GM19239 (cell line): ENCODE data around the gene VAMP5.
"Not testable (repeated sequence)": the region's sequence is repeated elsewhere in the genome, so short reads cannot be mapped to it uniquely, and the experiment has no call there.

Source experiments
- DNase-seq: peaks from one replicate; pipeline ENCODE4 v3.0.0; 2011; ENCODE audit warnings: low spot score; ENCODE audit not compliant: insufficient read length
- FAIRE-seq: peaks from 2 replicates; lab custom pipeline; 2011; peaks lifted over from hg19 to GRCh38; lab: Jason Lieb, UNC

The VAMP5 gene

GRCh38 chr2:85584354-85584856, at the start of gene VAMP5:
VAMP5 (plus strand) TSS chr2:85584431; CDS start chr2:85584491, 60 bp downstream.
- FAIRE-seq = no peak
- peak; percentile 66 for DNase-seq

GRCh38 chr2:85534881-85535280, 49.4 kb upstream of the VAMP5 start:
- DNase-seq (no peak), FAIRE-seq (no peak)

DNA sequence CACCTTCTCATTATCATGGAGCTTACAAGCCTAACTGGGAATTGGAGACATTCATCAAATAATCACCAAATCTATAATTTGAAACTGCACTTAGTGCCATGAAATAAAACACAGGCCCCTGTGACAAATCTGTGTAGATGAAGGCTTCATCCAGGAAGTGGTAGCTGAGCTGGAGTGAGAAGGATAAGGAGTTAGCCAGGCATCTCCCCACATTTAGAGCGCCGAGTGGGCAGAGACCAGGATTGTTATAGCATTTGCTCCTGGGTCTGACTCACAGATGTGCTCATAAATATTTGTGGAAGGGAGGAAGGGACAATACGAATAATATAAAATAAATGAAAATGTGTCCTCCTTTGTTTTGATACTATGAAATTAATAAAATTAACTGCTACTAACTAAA, 47.8 kb upstream of the VAMP5 start:
- DNase-seq (no peak), FAIRE-seq (no peak)

GRCh38 chr2:85537600-85538506, 46.4 kb upstream of the VAMP5 start:
- DNase-seq = no peak
- peak; percentile 58 for FAIRE-seq

DNA sequence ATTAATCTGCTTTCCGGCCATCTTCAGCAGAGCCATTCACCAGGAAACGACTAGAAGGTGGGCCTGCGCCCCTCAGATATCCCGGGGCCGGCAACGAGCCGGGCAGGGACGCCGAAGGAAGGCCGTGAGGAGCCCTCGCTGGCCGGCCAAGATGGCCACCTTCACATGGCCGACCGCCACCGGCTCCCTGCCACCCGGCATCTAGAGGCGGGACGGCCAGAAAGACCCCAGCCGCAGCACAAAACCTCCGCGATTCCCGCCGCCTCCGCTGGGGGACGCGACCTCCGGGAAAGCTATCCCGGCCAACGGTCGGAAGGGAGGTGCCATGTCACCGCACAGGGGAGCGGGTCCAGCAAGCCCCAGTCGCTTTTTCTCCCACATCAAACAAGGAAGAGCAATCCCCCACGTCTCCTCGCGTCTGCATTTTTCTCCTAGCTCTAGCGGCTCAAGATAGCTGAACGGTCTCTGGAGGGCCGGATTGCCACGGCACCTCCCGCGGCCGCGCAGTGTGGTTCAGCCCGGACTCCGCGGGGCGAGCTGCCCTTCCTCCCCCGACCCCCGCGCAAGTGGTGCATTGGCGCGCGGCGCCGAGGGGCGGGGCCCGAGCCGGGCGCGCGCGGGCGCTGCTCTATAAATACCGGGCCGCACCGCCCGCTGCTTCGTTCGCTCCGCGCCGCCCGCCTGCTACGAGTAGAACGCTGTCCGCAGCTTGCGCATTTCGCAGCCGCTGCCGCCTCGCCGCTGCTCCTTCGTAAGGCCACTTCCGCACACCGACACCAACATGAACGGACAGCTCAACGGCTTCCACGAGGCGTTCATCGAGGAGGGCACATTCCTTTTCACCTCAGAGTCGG, 45.5 kb upstream of the VAMP5 start, which contains the start of gene MAT2A:
MAT2A (plus strand) TSS at position 662 of the 854 bp plus-strand sequence; CDS start at position 782, 120 bp downstream.
- FAIRE-seq (peak; percentile 87), DNase-seq (peak; percentile 76)

GRCh38 chr2:85539361-85540132, 44.7 kb upstream of the VAMP5 start:
- DNase-seq = no peak
- FAIRE-seq = no peak

DNA sequence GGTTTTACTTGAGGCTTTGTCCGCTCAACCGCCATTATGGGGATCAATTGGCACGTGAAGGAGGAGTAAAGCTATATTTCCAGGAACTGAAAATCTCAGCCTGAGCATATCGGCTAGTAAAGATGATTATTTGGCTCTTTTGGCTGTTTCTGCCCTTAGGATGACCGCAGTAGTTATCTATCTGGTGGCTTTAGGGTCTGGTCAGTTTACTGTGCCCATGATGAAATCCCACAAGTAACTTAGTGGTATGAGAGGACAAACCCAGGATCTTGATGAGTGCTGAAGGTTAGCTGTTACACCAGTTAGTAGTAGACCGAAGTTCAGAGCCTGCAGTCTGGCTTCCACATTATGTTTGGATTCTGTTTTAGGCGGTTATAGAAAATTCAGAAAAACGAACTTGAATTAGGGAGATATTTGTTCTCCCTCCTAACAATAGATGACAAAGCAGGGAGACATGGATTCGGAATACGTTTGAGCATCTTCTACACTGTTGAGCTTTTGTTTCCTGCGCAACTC, 44.0 kb upstream of the VAMP5 start:
- FAIRE-seq = no peak
- no peak for DNase-seq

DNA sequence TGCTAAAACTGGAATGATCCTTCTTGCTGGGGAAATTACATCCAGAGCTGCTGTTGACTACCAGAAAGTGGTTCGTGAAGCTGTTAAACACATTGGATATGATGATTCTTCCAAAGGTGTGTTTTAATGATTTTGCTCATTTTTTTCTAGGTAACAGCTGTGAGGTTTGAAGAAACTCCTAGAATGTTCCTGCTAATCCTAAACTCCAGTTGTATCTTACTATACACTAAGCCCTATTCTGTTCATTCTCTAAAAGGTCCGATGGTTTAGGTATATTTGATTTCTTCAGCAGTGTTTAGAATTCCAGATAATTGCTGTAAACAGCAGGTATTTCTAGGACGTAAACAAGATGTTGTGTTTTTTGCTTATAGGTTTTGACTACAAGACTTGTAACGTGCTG, 43.0 kb upstream of the VAMP5 start:
- DNase-seq (no peak), FAIRE-seq (no peak)

DNA sequence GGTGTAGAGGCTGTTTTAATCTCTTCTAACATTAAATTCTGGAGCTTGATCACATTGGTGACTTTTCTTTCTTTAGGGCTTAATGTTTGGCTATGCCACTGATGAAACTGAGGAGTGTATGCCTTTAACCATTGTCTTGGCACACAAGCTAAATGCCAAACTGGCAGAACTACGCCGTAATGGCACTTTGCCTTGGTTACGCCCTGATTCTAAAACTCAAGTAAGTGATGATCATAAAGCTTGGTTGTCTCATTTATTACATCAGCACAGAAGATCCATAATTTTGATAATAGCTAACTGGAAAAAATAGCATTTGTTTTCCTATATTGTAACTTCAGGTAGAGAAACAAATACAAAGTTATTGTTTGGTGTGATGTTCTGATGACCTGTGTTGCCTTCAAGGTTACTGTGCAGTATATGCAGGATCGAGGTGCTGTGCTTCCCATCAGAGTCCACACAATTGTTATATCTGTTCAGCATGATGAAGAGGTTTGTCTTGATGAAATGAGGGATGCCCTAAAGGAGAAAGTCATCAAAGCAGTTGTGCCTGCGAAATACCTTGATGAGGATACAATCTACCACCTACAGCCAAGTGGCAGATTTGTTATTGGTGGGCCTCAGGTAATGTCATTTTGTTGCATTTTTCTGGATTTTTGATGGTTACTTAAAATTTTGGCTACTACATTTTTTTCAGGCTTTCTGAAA, 42.3 kb upstream of the VAMP5 start:
- DNase-seq (no peak), FAIRE-seq (no peak)

- FAIRE-seq (no peak), DNase-seq (no peak)
Observed at GRCh38 chr2:85542777-85543176, 41.5 kb upstream of the VAMP5 start.

DNA sequence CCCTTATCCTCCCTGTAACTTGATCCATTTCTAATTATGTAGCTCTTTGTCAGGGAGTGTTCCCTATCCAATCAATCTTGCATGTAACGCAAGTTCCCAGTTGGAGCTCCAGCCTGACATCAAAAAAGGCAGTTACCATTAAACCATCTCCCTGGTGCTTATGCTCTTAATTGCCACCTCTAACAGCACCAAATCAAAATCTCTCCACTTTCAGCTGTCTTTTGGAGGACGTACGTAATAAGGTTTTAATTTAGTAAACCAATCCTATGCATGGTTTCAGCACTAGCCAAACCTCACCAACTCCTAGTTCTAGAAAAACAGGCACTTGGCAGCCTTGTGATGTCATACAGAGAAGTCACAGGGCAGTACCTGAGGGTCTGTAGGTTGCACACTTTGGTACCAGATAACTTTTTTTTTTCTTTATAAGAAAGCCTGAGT, 40.0 kb upstream of the VAMP5 start:
- not testable (repeated sequence) for FAIRE-seq, DNase-seq

DNA sequence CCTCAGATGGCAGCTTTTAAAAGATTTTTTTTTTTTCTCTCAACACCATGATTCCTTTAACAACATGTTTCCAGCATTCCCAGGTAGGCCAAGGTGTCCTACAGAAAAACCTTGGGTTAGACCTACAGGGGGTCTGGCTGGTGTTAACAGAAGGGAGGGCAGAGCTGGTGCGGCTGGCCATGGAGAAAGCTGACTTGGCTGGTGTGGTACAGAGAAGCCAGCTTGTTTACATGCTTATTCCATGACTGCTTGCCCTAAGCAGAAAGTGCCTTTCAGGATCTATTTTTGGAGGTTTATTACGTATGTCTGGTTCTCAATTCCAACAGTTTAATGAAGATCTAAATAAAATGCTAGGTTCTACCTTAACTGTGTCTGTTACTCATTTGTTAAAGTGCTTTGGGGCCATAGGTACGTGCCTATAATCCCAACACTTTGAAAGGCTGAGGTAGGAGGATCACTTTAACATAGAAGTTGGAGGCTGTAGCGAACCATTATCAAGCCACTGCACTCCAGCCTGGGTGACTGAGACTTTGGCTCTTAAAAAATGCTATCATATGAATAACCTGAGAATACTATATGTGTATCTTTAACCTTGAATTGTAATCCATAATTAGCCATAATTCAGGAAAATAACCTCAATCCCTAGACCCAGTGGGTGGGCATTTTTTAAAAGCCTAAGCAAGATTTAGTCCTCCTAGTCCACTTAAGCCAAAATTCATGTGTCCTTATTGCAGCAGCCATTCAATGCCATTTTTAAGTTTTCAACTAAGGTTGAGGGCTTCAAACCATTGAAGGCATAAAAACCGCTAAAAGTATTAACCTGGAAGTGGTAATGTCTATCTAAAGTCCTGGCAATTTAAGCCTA, 39.1 kb upstream of the VAMP5 start:
- not testable (repeated sequence) for FAIRE-seq, DNase-seq

DNA sequence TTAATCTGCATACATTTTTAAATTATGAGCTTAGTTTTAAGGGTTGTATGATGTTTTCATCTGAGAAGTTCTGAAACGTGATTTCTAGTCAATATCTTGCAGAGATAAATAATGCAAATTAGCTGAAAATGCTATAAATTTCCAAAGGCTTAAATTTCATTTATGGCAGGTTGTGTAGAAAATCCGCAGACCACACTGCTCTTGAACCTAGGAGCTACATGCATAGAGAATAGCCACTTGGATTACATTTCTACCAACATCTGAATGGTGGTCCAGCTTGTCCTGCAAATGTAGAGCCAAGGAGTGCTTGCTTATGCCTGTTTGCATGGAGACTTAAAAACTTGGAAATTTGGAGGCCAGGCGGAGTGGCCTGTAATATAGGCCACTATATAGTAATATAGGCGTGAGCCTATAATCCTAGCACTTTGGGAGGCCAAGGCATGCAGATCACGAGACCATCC, 38.4 kb upstream of the VAMP5 start:
- DNase-seq (no peak), FAIRE-seq (no peak)

GRCh38 chr2:85547089-85547858, 37.0 kb upstream of the VAMP5 start:
- FAIRE-seq = no peak
- no peak for DNase-seq

GRCh38 chr2:85547859-85548607, 36.2 kb upstream of the VAMP5 start:
- DNase-seq (no peak), FAIRE-seq (no peak)

DNA sequence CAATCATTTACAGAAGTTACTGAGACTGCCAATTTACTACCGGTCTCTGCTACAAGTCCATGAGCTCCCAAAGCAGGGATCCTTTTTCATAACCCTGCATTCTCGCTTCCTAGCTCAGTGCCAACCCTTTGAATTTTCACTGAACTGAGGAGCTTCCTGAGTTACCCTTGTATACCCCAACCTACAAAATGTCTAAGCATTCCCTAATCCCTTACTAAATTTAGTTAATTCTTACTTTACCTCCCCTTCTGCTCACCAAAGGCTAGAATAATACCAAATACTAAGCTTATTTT, 35.7 kb upstream of the VAMP5 start:
- FAIRE-seq (no peak), DNase-seq (no peak)

GRCh38 chr2:85549095-85549494, 35.1 kb upstream of the VAMP5 start:
- FAIRE-seq = no peak
- no peak for DNase-seq
